Measurements from ENCODE around the gene RAB11FIP4. TPM values are rescaled to one million over a fixed set of nuclear protein-coding genes. Genes with fewer than 3 reads are reported as not detected.

RAB11FIP4 gene
- total and polyA plus RNA-seq, 2 donors (not counting 1 experiment from before 2014, with no cell fraction given), result 17.0 to 70.5 TPM

- Histone ChIP-seq H3K27ac (ENCODE audit: low read length in 2 of 2) (no peak overlapping the region), H3K4me2 (replicated peaks; ENCODE audit: low read depth, low read length, poor library complexity, severe bottlenecking) (no peak overlapping the region), H4K20me1 (ENCODE audit: control insufficient read depth, insufficient read depth, low read length, poor library complexity, severe bottlenecking) (no peaks in the 10 kb centered on the region), H3K36me3 (replicated peaks in 1 of 2; ENCODE audit: control extremely low read depth in 1 of 2, control insufficient read depth in 1 of 2, extremely low read depth in 1 of 2, insufficient read depth in 2 of 2, low read length in 1 of 2) (no peaks in the 10 kb centered on the region), H3K9ac (ENCODE audit: low read length) (no peak overlapping the region), H3K4me3 (ENCODE audit: control extremely low read depth in 1 of 5, extremely low read depth in 1 of 5, insufficient read depth in 1 of 5, low read depth in 2 of 5, low read length in 4 of 5) (no peak overlapping the region), H3K79me2 (ENCODE audit: control insufficient read depth, insufficient read depth, low read length) (no peaks in the 10 kb centered on the region), H3K27me3 (replicated peaks in 1 of 4; ENCODE audit: control extremely low read depth in 1 of 4, control insufficient read depth in 3 of 4, insufficient read depth in 4 of 4, low read length in 3 of 4) (no peaks in the 10 kb centered on the region), H3K4me1 (ENCODE audit: control insufficient read depth in 2 of 2, insufficient read depth in 2 of 2, low read length in 2 of 2) (no peaks in the 10 kb centered on the region), H3K9me3 (ENCODE audit: control extremely low read depth in 1 of 3, control insufficient read depth in 2 of 3, insufficient read depth in 1 of 3, low read length in 2 of 3) (no peaks in the 10 kb centered on the region), H2AFZ (ENCODE audit: insufficient read depth, low read depth, low read length, poor library complexity, severe bottlenecking) (no peak overlapping the region)
- POLR2A ChIA-PET, result no interaction called here
- CTCF ChIA-PET, result no interaction called here
- Mint-ChIP-seq H3K4me1 (no peaks in the 10 kb centered on the region), H3K4me3 (no peak overlapping the region), H3K27ac (no peak overlapping the region), H3K27me3 (no peaks in the 10 kb centered on the region), H3K9me3 (ENCODE audit: insufficient read depth) (no peaks in the 10 kb centered on the region)
- intact Hi-C loops (cut with micrococcal nuclease), result no loop called here
- no peak for TF ChIP-seq EZH2 (IDR thresholded peaks at IDR 0.05; ENCODE audit: borderline replicate concordance, insufficient read depth, low read depth, low read length, poor library complexity, severe bottlenecking)
- no peak for TF ChIP-seq CTCF (IDR thresholded peaks at IDR 0.05)
- 88% methylated on average over 6 of the region's 6 CpGs for WGBS (ENCODE audit: insufficient coverage)
- ATAC-seq (ENCODE audit: low read depth) (no peak), DNase-seq (no peak)
Measured at GRCh38 chr17:31573861-31574260, 182.4 kb downstream of the RAB11FIP4 start.

- no peak overlapping the region for H3K9ac ChIP-seq (ENCODE audit: low read length)
- POLR2A ChIA-PET, result no interaction called here
- H3K4me2 ChIP-seq (replicated peaks; ENCODE audit: low read depth, low read length, poor library complexity, severe bottlenecking), result no peak overlapping the region
- ATAC-seq (ENCODE audit: low read depth) (no peak), DNase-seq (no peak)
- H3K36me3 ChIP-seq (replicated peaks in 1 of 2; ENCODE audit: control extremely low read depth in 1 of 2, control insufficient read depth in 1 of 2, extremely low read depth in 1 of 2, insufficient read depth in 2 of 2, low read length in 1 of 2), result no peaks in the 10 kb centered on the region
- H3K4me1 ChIP-seq (ENCODE audit: control insufficient read depth in 2 of 2, insufficient read depth in 2 of 2, low read length in 2 of 2), result no peaks in the 10 kb centered on the region
- Mint-ChIP-seq H3K9me3 (ENCODE audit: insufficient read depth) (no peaks in the 10 kb centered on the region), H3K4me1 (no peaks in the 10 kb centered on the region), H3K27me3 (no peaks in the 10 kb centered on the region), H3K4me3 (no peak overlapping the region), H3K27ac (no peak overlapping the region)
- intact Hi-C loops (cut with micrococcal nuclease), result no loop called here
- 93% methylated on average over 9 of the region's 10 CpGs for WGBS (ENCODE audit: insufficient coverage)
- H3K79me2 ChIP-seq (ENCODE audit: control insufficient read depth, insufficient read depth, low read length), result no peaks in the 10 kb centered on the region
- no peak overlapping the region for H3K4me3 ChIP-seq (ENCODE audit: control extremely low read depth in 1 of 5, extremely low read depth in 1 of 5, insufficient read depth in 1 of 5, low read depth in 2 of 5, low read length in 4 of 5)
- H3K27me3 ChIP-seq (replicated peaks in 1 of 4; ENCODE audit: control extremely low read depth in 1 of 4, control insufficient read depth in 3 of 4, insufficient read depth in 4 of 4, low read length in 3 of 4), result no peaks in the 10 kb centered on the region
- no peak overlapping the region for H2AFZ ChIP-seq (ENCODE audit: insufficient read depth, low read depth, low read length, poor library complexity, severe bottlenecking)
- CTCF ChIA-PET, result no interaction called here
- no peak overlapping the region for H3K27ac ChIP-seq (ENCODE audit: low read length in 2 of 2)
- no peaks in the 10 kb centered on the region for H3K9me3 ChIP-seq (ENCODE audit: control extremely low read depth in 1 of 3, control insufficient read depth in 2 of 3, insufficient read depth in 1 of 3, low read length in 2 of 3)
- TF ChIP-seq CTCF (IDR thresholded peaks at IDR 0.05) (no peak), EZH2 (IDR thresholded peaks at IDR 0.05; ENCODE audit: borderline replicate concordance, insufficient read depth, low read depth, low read length, poor library complexity, severe bottlenecking) (no peak)
- no peaks in the 10 kb centered on the region for H4K20me1 ChIP-seq (ENCODE audit: control insufficient read depth, insufficient read depth, low read length, poor library complexity, severe bottlenecking)
Measured at GRCh38 chr17:31574458-31574857, 183.0 kb downstream of the RAB11FIP4 start.
